ENCODE measurements around the gene ISCA1.

DNA sequence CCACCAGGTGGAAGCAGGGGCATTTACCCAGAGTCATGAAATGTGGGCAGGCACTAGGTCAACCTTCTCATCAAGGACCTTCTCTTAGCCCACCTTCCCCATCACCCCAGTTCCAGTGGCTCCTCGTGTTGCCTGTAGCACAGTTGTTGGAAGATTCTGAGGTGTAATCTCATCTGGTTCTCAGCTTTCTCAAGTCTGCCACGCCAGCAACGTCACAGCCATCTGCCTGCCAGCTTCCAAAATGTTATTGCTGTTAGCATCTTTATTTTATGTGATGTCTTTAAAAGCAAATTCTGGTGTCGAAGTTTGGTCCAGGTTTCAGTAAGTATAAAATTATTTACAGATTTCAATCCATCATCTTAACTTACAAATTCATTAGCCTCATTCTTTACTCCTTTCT, 33.6 kb downstream of the ISCA1 start:
- TF ChIP-seq, protein P1, sequence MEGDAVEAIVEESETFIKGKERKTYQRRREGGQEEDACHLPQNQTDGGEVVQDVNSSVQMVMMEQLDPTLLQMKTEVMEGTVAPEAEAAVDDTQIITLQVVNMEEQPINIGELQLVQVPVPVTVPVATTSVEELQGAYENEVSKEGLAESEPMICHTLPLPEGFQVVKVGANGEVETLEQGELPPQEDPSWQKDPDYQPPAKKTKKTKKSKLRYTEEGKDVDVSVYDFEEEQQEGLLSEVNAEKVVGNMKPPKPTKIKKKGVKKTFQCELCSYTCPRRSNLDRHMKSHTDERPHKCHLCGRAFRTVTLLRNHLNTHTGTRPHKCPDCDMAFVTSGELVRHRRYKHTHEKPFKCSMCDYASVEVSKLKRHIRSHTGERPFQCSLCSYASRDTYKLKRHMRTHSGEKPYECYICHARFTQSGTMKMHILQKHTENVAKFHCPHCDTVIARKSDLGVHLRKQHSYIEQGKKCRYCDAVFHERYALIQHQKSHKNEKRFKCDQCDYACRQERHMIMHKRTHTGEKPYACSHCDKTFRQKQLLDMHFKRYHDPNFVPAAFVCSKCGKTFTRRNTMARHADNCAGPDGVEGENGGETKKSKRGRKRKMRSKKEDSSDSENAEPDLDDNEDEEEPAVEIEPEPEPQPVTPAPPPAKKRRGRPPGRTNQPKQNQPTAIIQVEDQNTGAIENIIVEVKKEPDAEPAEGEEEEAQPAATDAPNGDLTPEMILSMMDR (conservative IDR thresholded peaks at IDR 0.05; ENCODE audit: low read depth, low read length), result no peak
- no peak for TF ChIP-seq EZH2 (IDR thresholded peaks at IDR 0.05; ENCODE audit: borderline replicate concordance, low read depth, low read length, poor library complexity, severe bottlenecking)
